ENCODE results near the gene TTC33.

Gene TTC33

DNA sequence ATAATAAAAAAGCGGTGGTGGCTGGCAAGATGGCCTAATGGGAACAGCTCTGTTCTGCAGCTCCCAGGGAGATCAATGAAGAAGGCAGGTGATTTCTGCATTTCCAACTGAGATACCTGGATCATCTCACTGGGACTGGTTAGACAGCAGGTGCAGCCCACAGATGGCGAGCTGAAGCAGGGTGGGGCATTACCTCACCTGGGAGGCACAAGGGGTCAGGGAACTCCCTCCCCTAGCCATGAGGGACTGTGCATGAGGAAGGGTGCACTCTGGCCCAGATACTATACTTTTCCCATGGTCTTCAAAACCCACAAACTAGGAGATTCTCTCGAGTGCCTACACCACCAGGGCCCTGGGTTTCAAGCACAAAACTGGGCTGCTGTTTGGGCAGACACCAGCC lies 121.6 kb downstream of the TTC33 start:
- TF ChIP-seq CTCF (IDR thresholded peaks at IDR 0.05), result no peak

DNA sequence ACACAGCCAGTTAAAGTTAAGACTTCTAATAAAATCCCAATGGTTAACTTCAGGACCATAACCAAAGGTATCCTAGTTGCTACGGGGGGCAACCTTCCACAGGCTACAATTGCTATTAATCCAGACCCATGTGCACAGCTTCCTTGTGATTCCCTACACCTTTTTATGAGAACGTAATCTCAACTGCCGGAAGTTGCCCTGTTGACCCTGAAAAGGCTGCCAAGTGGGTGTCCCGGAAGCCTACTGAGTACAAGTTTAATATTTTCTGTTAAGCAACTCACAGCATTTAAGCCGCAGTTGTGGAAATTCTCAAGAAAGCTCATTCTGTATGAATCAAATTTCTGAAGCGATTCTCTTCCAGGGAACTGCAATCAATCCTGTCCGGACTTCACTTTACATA lies 124.5 kb downstream of the TTC33 start:
- no peak for TF ChIP-seq CTCF (IDR thresholded peaks at IDR 0.05)

- TF ChIP-seq CTCF (IDR thresholded peaks at IDR 0.05), result no peak
Measured at GRCh38 chr5:40630126-40630525, 125.6 kb downstream of the TTC33 start.

DNA sequence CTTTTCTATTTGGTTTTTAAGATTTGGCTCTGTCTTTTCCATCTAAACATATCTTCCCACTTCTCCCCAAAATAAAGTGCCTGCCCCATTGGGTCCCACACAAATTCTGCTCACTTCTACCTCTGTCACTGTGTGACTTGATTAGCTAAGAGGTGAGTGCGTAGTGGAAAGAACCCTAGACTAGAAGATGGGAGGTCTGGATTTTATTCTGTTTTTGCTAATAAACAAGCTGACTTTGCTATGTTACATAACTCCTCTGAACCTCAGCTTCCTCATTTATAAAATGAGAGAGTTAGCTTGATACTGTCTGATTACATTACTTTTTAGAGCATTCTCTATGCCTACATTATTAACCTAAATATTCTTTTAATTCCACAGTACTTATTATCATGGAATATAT lies 127.4 kb downstream of the TTC33 start:
- TF ChIP-seq CTCF (IDR thresholded peaks at IDR 0.05), result no peak

DNA sequence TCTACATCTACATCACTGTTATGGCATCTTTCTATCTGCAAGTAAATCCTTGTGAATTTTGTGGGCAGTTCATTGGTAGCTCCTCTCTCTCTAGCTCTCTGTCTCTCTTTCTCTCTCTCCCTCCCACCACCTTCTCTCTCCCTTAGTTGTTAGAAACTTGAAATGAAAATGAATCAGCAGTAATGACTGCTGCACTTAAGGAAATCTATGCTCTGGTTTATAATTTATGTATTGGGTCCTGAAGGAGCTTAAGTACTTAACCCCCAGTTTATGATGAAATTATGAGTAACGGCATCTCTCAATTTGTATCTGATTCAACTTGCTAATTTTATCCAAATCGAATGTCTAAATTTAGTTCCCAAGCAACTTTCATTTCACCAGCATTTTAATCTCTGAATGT lies 128.1 kb downstream of the TTC33 start:
- TF ChIP-seq CTCF (IDR thresholded peaks at IDR 0.05), result no peak

DNA sequence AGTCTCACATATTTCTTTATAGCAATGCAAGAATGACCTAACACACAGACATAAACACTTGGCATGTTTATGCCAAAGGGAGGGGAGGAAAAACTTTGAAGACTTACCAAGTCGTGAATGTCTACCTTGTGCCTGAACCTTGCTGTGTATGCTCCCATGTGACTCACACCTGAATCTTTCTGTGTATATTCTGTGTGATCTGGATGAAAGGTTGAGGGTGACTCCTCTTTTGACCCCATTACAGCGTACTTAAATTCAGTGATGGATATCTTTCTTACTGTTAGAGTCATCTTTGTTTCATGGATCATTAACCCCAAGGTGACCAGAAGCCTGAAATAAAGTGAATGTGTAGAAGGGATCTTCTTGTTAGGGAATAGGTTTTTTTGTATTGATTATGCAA lies 129.0 kb downstream of the TTC33 start:
- TF ChIP-seq CTCF (IDR thresholded peaks at IDR 0.05), result no peak

- TF ChIP-seq CTCF (IDR thresholded peaks at IDR 0.05), result no peak
Measured at GRCh38 chr5:40623480-40624420, 132.0 kb downstream of the TTC33 start.

Data from LNCAP (cell line).